Measurements from ENCODE around the gene ST8SIA1. TPM values are rescaled to one million over a fixed set of nuclear protein-coding genes. Genes with fewer than 3 reads are reported as not detected.
A peak's percentile ranks its signal among the peaks of the same experiment; 100 is the strongest.

Gene ST8SIA1
- total RNA-seq, 2 donors from 2014 or later, result 2.8 to 4.0 TPM

- intact Hi-C loops (cut with DNase I), result loop anchor here (2.0 to 5.0 kb wide), 2 partner anchors 247 to 251 kb away; no protein-coding TSS in a partner anchor
- DNase-seq (ENCODE audit: low spot score), result no peak
These were observed 646 bp downstream of the ST8SIA1 start for GRCh38 chr12:22333713-22334409.

- intact Hi-C loops (cut with DNase I), result loop anchor here in 1 of 2 donors (5.0 kb wide), 1 partner anchor 246 kb away; no protein-coding TSS in a partner anchor
- no peak for DNase-seq (ENCODE audit: low spot score)
These were observed 1.3 kb downstream of the ST8SIA1 start for GRCh38 chr12:22333186-22333712.

GRCh38 chr12:22332202-22332601 lies 2.3 kb downstream of the ST8SIA1 start:
- intact Hi-C loops (cut with DNase I), result loop anchor here in 1 of 2 donors (5.0 kb wide), 1 partner anchor 245 kb away; no protein-coding TSS in a partner anchor
- no peak for DNase-seq (ENCODE audit: low spot score)

GRCh38 chr12:22329621-22330020 lies 4.9 kb downstream of the ST8SIA1 start:
- DNase-seq (ENCODE audit: low spot score), result no peak
- intact Hi-C loops (cut with DNase I), result loop anchor here in 1 of 2 donors (5.0 kb wide), 1 partner anchor 242 kb away; no protein-coding TSS in a partner anchor

GRCh38 chr12:22325218-22325617 lies 9.3 kb downstream of the ST8SIA1 start:
- intact Hi-C loops (cut with DNase I), result no loop called here
- no peak for DNase-seq (ENCODE audit: low spot score)

DNA sequence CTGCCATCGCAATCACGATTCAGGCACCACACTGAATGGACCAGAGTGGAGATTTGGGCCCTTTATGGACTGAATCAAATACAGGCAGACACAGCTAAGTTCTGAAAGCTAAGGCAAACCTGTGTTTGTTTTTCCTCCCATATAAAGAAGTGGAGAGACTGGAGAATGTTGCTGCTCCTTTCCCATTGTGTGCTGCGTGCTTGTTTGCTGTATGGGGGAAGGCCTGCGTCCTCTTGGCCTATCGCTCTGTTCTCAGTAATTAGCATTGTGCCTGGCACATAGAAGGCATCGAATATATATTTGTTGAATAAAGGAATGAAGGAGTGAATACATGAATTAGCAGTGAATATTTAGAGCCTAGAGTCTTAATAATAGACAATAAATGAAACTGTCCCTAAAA lies 12.4 kb downstream of the ST8SIA1 start:
- no peak for DNase-seq (ENCODE audit: low spot score)
- intact Hi-C loops (cut with DNase I), result no loop called here

DNA sequence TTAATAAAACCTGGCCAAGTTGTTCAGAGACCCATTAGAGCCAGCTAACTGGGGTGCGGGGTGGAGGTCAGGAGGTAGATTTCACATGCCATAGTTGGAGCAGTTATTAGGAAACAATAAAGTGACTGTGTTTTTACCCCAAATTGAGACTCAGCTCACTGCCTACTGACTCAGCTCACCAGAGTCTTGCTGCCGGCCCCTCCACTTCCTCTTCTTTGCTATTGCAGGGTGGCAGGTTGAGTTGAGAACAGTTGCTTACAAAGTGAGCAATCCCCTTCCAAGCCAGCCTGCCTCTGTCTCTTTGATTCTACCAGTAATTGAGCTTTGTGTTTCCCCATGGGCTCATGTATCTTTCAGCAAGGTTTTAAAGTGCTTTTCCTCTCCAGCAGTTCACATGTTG lies 12.9 kb downstream of the ST8SIA1 start:
- intact Hi-C loops (cut with DNase I), result no loop called here

GRCh38 chr12:22321018-22321605 lies 13.4 kb downstream of the ST8SIA1 start:
- intact Hi-C loops (cut with DNase I), result no loop called here
- DNase-seq (ENCODE audit: low spot score), result no peak

More for the DNA sequence above, 12.9 kb downstream of the ST8SIA1 start:
- DNase-seq (ENCODE audit: low spot score), result peak; percentile 80

DNA sequence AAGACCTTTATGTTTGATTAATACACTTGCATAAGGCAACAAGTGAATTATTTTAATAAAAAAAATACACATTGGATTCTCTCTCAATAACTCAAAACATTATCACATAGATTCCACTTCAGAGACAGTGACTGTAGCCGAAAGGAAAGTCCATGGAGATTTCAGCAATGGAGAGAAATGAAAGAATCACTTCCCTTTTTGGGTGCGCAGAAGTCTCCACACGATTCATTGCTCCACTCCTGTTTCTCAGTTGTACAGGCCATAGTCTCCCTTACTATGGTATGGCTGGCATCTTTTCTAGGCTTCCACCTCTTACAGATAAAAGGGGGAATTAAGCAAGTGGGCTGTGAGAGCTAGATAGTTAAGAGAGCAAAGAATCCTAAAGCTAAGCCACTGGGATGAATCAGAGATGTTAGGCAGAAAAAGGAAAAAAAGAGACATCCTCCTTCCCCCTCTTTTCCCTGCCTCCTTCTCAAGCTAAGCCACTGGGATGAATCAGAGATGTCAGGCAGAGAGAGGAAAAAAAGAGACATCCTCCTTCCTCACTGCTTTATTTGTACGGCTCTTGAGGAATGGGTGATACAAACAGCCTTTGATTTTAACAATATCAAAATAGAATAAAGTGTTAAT lies 16.3 kb downstream of the ST8SIA1 start:
- intact Hi-C loops (cut with DNase I), result no loop called here
- DNase-seq (ENCODE audit: low spot score), result no peak

DNA sequence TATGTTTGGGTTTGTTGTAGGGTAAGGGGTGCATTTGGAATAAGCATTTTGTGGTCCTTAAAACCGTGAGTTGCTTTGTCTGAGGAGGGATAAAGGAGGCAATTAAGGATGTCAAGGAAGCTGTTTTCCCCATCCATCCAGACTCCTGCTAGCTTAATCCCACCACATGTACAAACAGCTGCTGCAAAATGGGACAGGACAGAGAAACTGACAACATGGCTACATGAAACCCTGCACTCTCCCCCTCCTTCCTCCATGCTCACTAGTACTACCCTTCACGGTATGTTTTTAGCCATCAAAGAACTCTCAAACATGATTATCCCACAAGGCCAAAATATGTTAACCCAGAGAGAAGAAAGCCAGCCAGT lies 20.6 kb downstream of the ST8SIA1 start:
- intact Hi-C loops (cut with DNase I), result no loop called here
- no peak for DNase-seq (ENCODE audit: low spot score)

- intact Hi-C loops (cut with DNase I), result no loop called here
- no peak for DNase-seq (ENCODE audit: low spot score)
These were observed 21.1 kb downstream of the ST8SIA1 start for GRCh38 chr12:22313286-22313962.

DNA sequence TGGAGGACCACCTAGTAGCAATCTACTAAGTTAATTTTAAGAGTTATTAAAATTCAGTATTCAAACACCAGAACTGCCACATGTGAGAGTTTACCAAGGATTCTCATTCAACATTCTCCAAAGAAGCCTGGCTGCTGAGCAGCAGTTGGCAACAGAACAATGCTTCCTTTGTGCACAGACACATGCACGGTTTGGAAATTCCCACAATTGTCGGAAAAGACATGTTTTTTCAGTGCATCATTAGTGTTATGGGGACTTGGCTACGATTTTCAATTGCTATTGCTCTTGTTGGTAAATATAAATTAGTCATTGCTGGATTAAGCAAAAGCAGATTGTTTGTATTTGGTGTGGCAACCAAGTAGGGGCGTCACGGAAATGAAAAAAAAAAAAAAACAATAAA lies 22.2 kb downstream of the ST8SIA1 start:
- no peak for DNase-seq (ENCODE audit: low spot score)
- intact Hi-C loops (cut with DNase I), result no loop called here

GRCh38 chr12:22310709-22311108 lies 23.8 kb downstream of the ST8SIA1 start:
- intact Hi-C loops (cut with DNase I), result no loop called here
- DNase-seq (ENCODE audit: low spot score), result no peak

GRCh38 chr12:22310275-22310674 lies 24.2 kb downstream of the ST8SIA1 start:
- no peak for DNase-seq (ENCODE audit: low spot score)
- intact Hi-C loops (cut with DNase I), result no loop called here

GRCh38 chr12:22307811-22308210 lies 26.7 kb downstream of the ST8SIA1 start:
- intact Hi-C loops (cut with DNase I), result no loop called here
- no peak for DNase-seq (ENCODE audit: low spot score)

- intact Hi-C loops (cut with DNase I), result no loop called here
These were observed 28.2 kb downstream of the ST8SIA1 start for GRCh38 chr12:22306311-22306710.

GRCh38 chr12:22304341-22304740 lies 30.2 kb downstream of the ST8SIA1 start:
- no peak for DNase-seq (ENCODE audit: low spot score)
- intact Hi-C loops (cut with DNase I), result no loop called here

More at GRCh38 chr12:22306311-22306710, 28.2 kb downstream of the ST8SIA1 start:
- DNase-seq (ENCODE audit: low spot score), result no peak

DNA sequence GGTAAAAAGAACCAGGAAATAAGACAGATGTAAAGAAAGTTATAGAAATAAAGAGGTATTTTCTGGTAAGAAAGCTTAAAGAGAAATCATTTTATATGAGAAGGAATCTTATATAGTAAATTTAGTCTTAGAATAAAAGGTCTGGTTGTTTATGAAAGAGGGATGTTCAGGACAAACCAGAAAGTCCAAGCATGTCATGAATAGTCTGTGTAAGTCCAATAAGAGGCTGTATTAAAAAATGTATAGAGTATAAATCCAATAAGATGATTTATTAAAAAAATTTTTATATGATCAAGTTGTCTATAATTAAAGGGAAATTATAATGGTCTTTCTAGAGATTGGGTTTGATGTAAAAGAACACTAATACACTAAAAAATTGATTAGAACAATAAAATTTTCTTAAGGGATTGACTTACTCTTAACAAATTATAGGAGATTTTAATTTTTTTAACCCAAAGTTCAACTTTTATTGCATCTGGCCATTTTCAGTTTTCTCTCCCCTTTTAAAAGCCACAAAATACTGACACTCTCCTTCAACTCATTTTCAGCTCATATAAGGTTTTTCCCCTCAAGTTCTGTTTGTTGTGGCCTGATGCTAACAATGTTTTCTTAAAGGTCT lies 35.1 kb downstream of the ST8SIA1 start:
- intact Hi-C loops (cut with DNase I), result no loop called here

GRCh38 chr12:22289250-22289649 lies 45.3 kb downstream of the ST8SIA1 start:
- intact Hi-C loops (cut with DNase I), result no loop called here
- no peak for DNase-seq (ENCODE audit: low spot score)

More for the DNA sequence above, 35.1 kb downstream of the ST8SIA1 start:
- DNase-seq (ENCODE audit: low spot score), result no peak

Data from posterior vena cava (tissue), 2 donors.